NCI-H69 (cell line): ENCODE measurements around the gene MCTP1.

Experiments used
- DNase-seq: peaks from one replicate; lab custom pipeline; 2025; lab: John Stamatoyannopoulos, UW

Gene MCTP1

DNA sequence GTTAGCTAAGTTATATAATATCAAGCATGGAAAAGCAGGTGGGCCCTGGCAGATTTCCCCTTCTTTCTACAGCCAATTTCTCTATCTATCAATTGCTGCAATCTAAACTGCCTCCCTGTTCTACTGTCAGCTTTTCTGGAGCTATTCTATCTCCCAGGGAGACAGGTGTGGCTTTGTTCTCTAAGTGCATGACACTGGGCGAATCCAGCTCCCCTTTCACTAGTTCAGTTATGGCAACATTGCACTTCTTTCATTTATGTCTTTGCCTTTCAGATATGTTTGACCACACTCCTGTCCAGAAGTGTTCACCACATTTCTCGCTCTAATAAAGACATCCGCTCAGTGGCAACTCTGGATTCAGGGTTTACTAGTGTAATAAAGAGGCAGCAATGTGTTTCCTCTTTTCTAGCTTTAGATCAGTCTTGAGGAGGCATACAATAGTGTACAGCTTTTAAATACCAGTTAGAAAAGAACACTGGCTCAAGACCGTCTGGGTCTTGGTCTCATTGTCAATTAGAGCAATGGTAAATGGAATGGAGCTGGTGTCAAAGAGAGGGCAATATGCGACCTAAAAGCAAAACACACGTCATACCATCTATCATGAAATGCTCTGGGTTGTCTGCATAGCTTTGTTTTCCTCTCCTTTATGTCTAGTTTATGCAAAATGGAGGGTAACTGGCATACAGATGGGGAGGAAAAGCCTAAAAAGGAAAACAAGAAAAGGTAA lies 469.4 kb downstream of the MCTP1 start:
- peak; percentile 89 for DNase-seq

DNA sequence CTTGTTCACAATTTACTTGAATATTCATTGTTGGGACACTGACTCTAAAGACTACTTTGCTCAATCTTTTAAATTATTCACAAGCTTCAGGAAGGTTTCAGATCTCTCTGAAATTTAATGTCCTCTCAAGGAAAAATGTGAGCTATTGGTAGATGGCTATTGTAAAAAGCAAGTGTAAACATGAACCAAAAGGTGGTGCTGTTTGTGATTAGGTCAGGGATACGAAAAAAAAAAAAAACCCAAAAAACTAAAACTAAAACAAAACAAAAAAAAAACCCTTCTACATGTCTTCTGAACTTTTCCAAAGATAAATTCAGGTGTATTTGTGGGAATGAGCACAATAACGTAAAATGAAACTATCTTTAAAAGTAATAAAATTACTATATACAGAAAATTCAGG lies 472.7 kb downstream of the MCTP1 start:
- DNase-seq = no peak

DNA sequence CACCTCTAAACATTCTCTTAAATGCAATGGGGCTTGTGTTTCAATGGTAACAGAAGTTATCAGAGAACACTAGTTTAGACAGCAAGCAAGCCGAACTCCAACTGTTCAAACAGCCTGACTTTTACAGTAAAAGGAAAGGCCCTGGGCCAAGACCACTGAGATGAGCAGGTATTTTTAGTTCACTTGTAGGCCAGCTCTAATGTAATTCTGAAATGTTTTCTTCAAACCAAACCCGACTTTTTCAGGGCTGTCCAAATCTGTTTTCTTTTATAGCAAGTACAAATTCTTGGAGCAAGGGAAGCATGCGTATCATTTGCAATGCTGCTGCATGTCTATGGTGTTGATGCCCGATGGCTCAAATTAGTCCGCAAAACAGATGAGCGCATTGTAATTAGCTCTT lies 473.6 kb downstream of the MCTP1 start:
- no peak for DNase-seq

DNA sequence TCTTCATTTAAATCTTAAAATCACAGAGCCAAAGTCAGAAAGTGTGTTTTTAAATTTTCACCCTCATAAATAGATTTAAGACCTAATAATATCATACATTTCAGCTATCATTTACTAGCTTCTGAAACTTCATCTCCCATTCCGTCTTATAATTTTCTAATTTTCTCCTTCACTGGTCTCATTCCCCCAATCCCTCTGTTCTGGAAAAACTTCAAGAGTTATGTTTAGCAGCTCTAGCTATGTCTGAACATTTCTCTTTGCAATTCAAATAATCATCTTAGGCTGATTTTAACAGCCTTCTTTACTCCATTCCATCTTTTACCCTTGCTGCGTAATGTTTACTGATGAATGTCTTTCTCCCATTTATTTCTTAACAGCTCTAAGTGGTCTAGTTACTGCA lies 474.0 kb downstream of the MCTP1 start:
- no peak for DNase-seq

DNA sequence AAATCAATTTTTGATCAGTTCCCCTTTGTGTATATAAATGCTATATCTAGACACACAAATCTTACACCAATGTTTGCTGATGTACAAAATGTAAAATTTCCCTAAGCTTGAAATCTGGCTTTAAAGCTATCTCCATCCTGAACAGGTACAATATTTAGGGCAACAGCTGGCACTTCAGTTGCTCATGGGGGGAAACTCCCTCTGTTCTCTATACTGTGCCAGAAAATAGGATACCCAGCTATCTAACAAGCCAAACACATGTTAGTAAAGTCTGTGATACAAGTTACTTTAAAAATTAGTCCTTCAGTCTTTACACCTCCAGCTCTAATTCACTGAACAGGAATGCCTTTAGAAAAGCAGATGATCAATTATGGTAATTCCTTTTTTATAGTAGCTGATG lies 474.6 kb downstream of the MCTP1 start:
- peak; percentile 59 for DNase-seq

DNA sequence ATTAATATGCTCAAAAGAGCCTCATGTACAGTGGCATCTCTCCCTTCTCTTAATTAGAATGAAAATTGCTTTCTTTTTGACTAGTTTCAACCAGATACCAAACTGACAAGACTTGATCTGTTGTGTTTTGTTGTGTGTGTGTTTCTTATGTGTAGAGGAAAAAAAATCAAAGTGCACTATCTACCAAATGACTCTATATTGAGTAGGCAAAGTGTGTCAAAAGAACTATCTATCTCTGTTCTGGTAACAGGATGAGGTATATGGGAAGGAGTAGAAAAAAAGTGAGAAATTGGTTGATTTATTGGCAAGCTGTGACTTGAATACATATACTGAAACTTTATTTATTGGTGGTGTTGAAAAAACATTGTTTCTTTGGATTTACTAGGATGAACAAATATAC lies 476.4 kb downstream of the MCTP1 start:
- no peak for DNase-seq

DNA sequence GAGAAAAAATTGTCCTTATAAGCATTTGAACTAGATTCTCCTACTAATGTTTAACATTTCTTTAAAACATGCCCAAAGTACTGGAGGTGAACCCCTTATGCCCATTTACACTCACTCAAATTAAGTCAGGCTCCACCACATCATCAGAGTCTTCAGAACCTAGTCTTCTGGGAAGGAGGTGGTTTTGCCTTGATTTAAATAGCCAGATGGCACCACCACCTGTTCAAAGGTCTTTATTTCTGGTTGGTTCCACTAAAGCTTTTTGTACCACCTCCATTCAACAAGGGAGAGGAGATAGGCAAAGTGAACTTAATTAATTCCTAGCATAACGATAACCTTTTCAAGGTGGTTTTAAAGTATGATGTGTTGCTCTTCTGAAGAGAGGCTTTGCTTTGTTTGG lies 476.9 kb downstream of the MCTP1 start:
- peak; percentile 88 for DNase-seq

DNA sequence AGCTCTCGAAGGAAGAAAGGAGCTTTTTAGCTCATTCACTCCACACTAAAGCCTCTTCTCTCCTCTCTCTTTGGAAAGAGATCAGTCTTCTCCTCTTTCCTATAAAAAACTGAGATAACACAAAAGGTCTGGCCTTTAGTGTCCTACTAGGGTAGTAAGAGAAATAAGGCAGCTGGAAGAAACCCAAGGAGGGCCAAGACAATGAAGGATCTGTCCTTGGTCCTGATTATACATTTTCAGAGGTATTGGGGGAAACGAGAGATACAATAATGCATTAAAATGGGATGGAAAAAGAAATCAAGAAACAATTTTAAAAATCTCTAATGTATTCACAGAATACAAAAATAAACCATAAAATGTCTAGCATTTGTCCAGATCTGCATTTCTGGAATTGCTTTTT lies 482.4 kb downstream of the MCTP1 start:
- no peak for DNase-seq

DNA sequence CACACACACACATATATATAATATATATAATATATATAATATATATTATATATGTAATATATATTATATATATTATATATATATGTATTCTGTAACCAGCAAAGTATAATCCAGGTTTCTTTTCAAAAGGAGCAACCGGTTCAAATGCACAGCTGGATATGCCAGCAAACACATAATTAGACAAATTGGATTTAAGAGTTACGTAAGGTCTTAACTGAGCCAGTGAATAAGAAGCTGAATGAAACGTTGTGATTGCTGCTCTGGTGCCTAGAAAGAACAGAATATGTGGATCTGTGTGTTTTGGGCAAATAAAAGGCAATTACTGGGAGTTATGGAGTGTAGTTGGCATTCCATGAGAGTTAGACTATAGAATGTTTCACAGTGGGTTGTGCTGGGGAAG lies 488.3 kb downstream of the MCTP1 start:
- peak; percentile 93 for DNase-seq

DNA sequence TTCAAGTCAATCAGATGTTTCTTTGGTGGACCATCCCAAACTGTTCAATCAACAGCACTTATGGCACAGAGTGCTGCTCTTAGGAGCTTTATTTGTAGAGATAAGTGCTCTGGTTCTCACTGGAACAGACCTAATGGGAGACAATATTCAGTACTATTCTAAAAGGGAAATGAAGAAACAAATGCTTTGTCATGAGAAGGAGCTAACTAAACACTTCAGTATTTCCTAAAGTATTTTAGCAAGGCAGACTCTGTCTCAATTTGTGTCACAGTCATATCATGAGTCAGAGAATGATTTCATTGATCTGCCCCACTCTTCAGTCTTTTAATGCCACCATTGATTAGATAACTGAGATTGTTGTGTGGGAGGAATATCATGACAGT lies 491.1 kb downstream of the MCTP1 start:
- DNase-seq = no peak

DNA sequence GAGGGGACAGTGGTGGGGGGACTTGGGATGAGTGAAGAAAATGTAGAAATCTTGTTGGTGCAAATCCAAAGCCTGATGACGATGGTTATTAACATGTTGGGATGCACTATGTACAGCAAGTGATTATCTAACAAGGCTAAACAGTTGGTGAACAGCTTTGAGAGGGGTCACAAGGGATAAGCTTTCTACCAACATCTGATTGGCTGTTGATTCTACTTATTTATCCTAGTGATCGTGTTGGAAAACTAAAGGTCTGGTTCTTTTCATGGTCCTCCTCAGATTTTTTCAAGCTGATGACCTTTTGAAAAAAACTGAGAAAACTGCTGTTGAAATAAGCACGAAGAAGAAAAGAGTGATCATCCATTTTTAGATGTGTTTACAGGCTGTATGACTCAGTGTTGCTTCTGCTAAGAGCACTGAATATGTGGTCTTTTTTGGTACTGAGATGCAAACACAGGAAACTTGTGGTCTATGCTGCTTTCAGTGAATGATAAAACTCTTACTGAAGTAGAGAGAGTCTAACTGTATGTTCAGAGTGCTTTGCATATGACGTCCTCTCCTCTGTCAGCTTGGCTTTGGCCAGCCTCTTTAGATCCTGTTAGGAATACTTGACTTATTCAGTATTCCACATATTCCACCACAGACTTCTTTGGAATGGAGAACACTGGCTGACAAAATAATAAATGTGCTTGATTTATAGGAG lies 491.6 kb downstream of the MCTP1 start:
- DNase-seq = no peak

DNA sequence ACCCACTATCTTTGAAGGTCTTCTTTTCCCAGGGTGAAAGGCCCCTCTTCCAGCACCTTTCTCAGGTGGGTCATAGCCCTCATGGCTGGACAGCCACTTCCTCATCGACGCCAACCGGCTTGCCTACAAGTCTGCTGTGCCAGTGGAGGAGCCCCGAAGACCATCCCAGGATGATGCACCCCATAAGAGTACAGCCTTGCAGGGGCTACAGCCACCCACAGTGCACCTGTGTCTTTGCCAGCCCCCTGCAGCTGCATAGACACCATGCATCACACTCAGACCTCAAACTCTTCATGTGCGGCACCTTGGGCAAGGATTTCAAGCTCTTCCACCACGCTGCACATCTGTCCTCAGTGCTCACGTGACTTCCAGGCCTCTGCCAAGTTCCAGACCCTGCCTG lies 493.1 kb downstream of the MCTP1 start:
- DNase-seq = no peak

DNA sequence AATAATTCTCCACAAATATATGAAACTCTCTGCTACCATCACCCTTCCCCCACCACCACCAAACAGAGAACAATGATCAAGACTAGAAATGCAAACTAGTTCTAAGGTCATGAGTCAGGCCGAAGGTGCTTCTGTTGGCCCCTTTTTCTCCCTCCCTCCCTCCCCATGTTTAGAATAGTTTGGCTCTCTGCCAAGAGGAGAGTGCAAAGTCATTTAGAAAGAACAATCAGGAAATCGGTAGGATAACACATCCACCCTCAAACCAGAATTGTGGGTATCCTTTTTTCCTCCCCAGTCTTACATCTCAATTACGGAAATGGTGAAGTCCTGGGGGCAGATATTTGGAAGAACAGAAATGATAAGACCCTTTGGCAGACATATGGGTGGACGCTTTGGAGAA lies 496.4 kb downstream of the MCTP1 start:
- peak; percentile 51 for DNase-seq

DNA sequence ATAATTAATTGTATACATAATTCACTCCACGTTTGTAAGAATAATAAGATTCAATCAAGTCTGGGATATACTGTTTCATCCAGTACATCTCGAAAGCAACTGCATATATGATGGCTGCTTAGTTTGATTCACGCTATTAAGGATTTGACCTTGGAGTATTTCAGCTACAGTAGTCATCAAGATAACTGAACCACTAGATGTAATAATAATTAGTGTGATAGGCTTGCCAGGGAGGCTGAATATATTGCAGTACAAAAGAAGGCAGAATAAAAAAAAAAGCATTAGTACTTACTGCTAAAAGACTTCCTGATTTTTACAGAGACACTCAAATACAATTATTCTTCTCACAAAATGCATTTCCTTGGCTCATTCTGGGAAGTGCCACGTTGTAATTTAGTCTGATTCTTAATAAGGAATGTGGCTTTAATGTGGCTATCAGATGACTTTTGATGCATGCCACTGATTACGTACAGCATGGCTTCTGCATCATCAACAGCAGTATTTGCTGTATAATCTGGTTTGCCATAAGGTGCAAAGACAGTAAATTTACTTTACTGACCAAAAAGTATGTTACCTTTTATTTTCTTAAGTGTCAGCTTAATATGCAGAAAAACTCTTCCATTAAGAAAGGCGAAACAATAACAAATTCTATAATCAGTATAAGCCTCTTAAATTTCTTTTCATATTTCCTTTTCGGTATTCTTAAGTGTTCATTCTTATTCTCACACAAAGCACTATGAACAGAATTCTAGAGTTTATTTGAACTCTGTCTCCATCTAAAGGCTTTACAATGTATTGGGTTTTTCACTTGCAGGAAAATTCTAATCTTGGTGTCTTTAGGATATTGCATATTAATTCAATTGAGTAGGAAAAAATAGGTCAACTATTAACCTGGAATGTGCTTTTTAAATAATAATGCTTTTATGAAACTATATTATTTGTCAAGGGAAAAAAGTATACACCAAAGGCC lies 500.1 kb downstream of the MCTP1 start:
- peak; percentile 56 for DNase-seq

DNA sequence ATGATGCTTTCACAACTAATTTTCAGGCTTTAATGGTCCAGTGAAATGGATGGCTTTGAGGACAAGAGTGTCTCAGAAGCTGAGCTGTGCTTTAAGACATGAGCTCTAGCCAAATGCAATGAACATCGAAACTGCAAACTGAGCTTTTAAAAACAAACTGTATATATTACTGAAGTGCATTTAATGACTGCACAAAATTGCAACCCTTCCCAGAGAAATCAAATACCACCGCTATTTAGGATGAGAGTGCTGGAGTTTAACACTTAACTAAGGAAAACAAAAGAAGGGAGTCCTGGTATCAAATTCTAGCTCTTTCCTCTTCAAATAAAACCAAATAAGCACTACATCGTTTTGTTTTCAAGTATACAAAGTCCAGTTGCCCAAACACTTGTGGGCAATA lies 502.5 kb downstream of the MCTP1 start:
- DNase-seq = peak; percentile 43

DNA sequence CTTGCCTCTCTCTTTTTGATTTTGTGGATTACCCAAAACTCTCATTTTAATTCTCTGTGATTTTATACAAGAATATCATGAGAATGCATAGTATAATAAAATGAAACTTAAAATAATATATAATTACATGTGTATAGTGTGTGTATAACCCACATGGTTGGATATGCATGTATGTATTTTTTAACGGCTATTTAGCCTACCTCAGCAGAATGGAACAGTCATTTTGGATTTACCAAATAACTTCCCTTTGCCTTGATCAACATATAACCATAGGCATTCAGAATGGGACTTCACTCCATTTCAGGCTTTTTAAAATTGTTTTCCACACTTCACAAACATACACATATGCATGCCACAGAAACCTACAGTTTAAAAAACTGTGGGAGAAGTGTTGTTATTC lies 505.2 kb downstream of the MCTP1 start:
- DNase-seq = no peak

DNA sequence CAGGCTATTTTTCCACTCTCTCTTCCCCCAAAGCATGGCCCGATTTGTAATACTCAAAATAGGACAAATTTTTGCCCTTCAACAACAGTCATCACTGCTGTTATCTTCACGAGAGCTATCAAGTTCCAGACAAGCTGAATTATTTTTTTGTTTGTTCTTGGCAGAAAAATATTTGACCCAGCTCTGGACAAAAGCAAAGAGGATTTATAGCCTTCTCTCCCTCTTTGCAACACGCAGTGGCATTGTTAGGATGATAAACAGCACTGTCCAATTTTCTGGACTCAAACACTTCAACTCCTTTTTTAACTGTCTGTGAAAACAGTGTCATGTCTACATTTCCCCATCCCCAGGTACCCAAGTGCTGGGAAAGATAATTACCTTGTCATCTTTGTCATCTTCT lies 506.2 kb downstream of the MCTP1 start:
- DNase-seq = peak; percentile 81

DNA sequence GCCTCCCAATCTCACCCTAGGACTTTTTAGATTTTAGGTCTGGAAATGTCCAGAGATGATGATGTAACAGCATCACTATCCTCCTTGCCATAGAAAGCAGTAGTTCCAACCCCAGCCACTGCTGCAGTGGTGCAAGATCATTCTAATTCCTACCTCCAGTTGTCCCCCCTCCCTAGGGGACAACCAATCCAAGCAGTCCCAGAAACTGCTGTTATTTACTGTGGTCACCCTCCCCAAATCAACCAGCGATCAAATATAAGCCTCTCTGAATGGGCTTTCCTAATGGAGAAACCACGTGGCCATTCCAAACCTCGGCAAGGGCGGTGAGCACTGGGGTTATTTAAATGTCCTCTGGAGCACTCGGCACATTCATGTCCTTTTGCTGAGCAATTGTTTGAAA lies 506.6 kb downstream of the MCTP1 start:
- peak; percentile 89 for DNase-seq

DNA sequence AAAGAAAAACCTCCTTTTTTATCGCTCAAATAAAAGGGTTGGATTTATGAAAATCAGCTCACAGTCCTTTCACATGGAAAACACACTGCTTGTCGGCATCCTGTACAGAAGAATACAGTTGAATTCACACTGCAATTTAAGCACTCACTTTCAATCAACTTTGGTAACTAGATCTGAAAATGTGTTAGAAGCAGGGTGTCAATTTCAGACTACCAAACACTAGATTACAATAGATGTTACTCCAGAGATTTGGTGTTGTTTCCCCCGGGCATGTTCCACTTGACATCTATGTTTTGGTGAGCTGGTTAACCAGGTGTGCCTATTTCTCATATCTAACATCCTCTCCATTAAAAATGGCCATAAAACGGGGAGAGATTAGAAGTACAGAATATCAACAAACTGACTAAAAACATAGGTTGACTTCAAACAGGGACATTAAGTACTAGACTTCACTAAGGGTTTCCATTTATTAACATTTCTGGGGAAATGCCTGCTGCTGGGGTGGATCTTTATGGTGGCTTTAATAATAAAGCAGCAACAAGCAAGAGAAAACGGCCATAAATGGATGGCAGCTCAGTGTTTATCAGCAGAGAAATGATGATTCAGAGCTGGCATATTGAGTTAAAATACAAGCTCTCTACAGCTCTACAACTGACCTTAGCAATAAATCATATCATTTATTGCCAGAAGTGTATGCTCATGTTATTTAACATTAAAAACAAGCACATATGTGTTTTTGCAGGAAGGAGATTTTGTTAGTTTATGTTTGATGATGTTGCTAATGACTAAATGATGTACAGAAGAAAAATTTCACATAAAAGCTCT lies 507.6 kb downstream of the MCTP1 start:
- DNase-seq = peak; percentile 93

DNA sequence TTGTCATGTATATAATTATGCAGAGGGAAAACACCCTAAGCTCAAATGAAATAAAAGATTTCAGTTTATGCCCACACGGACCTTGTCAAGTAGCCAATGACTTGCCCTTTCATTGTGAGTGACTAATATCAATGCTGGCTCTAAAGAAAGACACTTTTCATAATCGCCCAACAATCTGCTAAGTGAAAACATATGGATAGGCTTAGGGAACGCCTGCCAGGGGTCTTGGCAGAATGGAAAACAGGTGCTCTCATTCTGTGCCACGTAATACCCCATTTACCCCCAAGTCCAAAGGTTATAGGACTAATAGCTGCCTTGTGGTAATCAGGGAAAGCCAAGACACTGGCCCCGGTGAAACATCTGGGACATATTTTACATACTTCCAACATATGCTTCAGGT lies 508.7 kb downstream of the MCTP1 start:
- peak; percentile 99 for DNase-seq

DNA sequence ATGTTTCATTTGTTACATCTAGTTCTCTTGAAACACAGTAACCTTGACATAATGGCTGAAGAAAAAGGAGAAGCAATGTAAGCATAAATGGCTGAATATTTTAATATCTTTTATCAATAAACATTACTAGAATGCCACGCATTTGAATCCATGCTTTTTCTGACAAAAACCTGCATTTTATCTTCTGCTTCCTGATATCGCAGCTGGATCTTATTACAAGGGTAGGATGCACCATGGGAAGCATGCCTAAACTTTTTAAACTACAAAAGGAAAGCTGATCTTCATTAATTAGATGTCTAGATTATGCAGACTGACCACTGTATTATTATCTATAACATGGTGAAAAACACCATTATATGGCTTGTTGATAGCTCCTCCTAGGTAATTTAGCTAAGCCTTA lies 509.8 kb downstream of the MCTP1 start:
- no peak for DNase-seq

DNA sequence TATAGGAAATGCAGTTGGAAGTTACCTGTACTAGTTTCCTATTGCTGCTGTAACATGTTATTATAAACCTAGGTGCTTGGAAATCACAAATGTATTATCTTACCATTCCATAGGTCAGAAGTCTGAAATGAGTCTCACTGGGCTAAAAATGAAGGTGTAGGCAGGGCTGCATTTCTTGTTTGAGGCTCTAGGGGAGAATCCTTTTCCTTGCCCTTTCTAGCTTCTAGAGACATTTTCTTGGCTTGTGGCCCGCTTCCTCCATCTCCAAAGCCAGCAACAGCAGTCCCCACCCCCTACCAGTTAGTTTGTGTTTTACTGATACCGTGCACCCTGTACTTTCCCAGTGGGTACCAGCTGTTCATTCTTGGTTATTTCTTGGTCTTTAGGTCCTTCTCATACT lies 513.2 kb downstream of the MCTP1 start:
- peak; percentile 88 for DNase-seq
